Measurements from ENCODE around the gene CYB561D2. TPM values are rescaled to one million over a fixed set of nuclear protein-coding genes. Genes with fewer than 3 reads are reported as not detected.
A peak's percentile ranks its signal among the peaks of the same experiment; 100 is the strongest.
"Not testable (repeated sequence)": the region's sequence is repeated elsewhere in the genome, so short reads cannot be mapped to it uniquely, and the experiment has no call there.

The CYB561D2 gene, protein sequence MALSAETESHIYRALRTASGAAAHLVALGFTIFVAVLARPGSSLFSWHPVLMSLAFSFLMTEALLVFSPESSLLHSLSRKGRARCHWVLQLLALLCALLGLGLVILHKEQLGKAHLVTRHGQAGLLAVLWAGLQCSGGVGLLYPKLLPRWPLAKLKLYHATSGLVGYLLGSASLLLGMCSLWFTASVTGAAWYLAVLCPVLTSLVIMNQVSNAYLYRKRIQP
- total RNA-seq: 27.5 TPM

DNA sequence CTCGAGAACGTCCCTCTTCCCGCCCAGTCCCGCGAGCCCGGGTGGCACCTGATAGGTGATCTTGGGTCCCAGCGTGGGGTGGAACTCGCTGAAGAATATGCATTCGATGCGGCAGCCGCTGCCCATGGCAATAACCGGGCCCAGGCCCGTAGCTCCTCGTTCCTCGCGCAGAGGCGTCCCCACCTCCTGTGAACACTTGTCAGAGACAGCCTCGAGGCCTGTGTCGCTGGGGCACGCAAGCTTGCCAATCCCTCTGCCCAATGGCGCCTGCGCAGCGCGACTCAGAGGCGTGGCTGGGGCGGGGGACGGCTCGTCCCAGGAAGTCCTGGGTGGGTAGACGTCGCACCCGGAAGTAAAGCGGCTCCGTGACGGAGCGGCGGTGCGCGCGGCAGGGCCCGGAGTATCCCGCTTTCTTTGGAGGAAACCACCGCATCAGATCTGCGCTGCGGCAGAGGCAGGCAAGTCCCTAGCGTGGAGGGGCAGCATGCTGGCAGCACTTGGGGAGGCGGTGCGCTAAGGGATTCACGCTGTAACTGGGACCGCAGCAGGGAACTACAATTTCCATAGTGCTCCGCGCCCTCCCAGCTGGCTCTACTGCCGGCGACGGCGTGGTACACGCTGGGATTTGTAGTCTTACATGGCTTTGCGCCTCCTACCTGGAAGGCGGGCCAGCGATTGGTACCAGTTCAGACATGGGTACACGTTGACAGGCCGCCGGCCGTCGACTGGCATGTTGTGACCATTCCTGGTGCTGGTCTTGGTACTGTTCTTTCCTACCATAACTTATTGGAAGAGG is at the start of gene CYB561D2, which contains the start of gene NPRL2:
Gene CYB561D2, plus strand, starts transcription at position 336 of the 796 bp plus-strand sequence. CDS start 572 bp downstream, outside the sequence.
Gene NPRL2, minus strand, starts transcription at position 249 of the 796 bp plus-strand sequence. Its CDS starts 123 bp downstream, at position 126.
- peak; percentile 97 for DNase-seq (ENCODE audit: low spot score)

DNA sequence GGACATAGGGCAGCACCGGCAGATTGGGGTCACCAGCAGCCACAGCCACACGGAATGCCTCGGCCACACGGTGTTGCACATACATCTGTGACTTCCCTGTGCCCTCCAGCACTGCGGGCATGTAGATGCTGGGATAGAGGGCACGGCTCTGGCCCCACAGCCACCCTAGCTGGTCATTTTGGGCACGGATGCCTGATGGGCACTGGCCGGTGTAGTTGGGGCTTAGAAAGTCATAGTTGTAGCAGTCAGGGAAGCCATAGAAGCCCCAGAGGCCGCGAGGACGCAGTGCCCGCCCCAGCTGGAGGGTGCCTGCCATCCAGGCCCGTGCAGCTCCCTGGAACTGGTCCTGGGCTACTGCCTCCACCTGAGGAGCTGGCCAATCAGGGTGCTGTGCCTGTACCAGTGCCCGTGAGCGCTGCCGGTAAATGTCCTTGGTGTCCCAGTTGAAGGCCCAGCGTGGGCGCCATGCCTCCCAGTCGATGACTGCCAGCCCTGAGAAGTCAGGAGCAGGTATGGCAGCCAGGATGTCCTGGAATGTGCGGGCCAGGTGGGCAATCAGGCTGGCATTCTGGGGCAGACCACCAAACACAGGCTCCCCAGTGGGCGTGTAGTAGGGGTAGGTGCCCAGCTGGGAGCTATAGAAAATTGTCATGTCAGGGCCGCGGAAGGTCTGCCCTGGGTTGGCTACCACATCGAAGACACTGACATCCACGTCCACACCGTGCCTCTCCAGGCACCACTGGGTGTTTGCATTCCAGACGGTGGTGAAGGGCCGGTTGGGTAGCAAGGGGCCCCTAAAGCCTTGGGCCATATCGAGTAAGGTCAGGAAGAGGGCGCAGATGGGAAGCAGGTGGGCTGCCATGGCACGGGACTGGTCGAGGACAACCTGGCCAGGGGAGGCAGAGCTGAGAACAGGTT is 48.3 kb upstream of the CYB561D2 start:
- no peak for DNase-seq (ENCODE audit: low spot score)

DNA sequence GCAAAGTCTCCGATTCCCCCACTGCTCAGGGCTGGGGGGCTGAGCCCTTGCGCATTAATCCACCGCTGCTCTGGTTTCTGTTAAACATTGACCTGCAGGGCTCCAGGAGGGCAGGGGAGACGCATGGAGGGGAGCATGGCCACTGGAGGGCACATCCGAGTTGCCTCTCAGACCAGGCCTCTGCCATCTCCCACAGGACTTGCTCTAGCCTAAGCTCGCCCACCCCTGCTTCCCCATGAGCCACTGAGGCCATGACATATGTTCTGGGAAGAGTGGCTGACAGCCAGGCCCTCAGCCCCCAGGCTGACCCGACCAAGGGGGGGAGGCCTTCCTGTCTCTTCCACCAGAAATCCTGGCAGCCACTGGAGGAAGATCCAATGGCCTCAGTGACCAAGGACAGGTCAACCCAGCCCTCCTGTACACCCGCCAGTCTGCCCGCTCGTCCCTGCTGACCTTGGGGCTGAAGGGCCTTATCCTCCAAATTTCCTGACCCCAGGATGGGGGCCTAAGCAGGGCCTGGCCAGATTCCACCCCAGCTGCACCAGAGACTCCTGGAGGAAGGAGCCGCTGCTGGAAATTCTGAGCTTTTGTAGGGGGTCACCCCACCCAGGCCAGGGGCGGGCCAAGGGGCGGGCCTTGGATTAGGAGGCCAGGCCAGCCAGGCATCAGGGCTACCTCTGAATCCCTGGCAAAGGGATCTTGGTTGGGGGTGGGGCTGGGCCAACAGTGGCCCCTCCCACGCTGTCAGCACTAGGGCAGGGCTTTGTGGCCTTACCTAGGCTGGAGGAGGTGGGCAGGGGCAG is 47.4 kb upstream of the CYB561D2 start, which contains the start of gene HYAL1:
Gene HYAL1, minus strand, starts transcription at position 562 of the 803 bp plus-strand sequence. CDS start 618 bp downstream, outside the sequence.
- no peak for DNase-seq (ENCODE audit: low spot score)

DNA sequence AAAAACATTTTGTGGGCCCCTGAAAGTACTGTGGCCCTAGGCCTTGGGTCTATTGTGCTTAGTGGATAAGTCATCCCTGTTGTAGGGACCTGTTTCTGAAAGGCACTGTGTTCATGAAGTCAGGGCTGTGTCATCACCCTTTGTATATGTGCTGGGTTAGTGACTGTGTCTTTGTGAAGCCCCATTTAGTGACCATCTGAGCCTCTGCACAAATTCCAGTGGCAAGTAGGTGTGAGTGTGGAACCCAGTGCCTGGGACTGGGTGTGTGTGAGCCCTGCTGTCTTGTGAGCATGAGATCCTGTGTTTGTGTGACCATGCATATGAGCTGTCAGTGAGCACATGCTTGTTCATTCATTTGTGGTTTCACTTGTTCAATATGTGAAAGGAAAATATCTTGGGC is 46.1 kb upstream of the CYB561D2 start:
- no peak for DNase-seq (ENCODE audit: low spot score)

DNA sequence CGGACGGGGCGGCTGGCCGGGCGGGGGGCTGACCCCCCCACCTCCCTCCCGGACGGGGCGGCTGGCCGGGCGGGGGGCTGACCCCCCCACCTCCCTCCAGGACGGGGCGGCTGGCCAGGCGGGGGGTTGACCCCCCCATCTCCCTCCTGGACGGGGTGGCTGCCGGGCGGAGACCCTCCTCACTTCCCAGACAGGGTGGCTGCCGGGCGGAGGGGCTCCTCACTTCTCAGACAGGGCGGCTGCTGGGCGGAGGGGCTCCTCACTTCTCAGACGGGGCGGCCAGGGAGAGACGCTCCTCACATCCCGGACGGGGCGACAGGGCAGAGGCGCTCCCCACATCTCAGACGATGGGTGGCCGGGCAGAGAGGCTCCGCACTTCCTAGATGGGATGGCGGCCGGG is 38.6 kb upstream of the CYB561D2 start:
- not testable (repeated sequence) for DNase-seq (ENCODE audit: low spot score)

DNA sequence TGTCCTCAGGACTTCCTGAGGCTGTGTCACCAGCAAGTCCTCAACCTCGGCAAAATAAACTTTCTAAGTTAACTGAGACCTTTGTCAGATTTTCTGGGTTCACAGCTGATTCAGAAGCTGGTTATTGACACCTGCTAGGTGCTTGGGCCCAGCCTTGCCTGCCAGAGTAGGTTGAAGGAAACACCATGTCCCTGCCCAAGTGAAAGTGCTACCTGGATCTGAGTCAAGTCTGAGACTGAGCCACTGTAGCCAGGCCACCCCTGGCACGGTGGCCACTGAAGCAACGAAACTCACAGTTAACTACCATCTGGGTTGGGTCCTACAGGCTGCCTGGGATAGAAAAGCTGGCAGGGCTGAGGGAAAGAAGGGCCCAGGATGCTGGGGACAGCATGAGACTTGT is 36.3 kb upstream of the CYB561D2 start:
- DNase-seq (ENCODE audit: low spot score): no peak

DNA sequence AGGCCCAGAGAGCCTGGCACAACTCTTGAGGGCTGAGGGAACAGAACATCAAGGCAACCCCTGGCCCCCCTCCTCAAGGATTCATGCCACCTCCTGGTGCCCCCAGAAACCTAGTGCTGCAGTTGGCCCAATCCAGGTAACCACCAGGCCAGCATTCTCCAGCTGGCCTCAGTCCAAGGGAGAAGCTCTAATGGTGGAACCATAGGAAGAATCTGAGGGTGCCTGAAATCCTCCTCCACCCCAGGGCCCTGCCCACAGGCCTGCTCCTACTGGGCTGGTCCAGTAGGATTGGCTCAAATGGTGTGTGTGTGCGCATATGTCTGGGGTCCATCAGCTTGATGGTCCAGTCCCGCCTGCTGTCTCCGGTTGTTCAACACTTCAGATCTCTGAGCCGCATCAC is 35.8 kb upstream of the CYB561D2 start:
- no peak for DNase-seq (ENCODE audit: low spot score)

DNA sequence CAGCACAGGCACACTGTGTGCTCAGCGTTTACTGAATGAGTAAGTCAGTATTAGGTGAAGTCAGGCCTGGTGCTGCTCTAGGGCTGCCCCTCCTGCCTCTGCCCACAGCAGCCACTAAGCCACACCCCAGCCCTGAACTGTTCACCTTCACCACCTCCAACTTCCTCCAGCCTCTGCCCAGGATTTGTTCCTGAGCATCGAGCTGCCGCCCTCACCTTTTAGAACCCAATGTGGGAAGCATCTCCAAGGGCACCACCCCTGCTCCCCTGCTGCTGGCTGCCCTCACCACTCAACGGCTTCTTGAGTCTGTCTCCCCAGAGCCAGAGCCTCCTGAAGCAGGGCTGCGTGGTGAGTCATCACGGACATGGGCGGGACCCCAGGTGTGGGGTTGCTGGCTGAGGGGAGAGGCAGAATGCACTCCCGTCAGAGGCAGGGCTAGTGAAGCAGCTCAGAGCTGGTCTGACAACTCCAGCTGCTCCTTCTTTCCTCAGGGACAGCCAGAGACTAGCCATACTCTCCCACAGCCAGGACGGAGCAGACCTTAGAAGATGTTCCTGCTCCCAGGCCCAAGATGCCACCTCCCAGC is 33.9 kb upstream of the CYB561D2 start:
- DNase-seq (ENCODE audit: low spot score): peak; percentile 87

DNA sequence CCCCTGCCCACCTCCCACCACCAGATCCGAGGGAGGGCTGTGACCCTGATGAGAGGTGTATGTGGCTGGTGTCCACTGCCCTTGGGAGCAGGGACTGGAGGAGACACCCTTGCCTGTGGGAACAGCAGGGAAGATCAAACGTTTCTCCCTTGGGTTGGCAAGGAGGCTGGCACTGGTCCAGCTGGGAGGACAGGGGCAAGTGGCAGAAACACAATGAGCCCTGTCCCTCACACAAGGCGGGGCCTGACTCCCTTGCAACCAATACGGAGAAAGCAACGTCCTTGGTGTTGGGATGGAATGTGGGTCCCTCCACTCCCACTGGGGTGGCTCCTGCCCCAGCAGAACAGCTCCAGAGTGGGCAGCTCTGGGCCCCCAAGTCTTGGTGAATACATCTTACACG is 33.4 kb upstream of the CYB561D2 start:
- DNase-seq (ENCODE audit: low spot score): no peak

DNA sequence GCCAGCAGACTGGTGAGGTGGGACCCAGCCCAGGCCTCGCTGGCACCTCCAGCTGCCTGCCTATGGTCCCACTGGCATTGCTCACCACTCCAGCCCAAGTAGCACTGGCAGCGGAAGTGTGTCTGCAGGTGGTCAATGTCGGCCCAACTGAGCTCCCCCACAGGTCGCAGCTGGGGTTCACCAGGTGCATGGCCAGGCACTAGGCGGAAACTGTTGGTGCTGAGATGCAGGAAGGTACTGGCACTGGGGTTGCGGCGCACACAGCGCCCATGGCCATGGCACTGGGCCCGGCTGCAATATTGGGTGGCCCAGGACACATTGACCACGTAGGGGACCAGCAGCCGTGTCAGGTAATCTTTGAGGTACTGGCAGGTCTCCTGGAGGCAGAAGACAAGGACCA is 32.5 kb upstream of the CYB561D2 start:
- DNase-seq (ENCODE audit: low spot score): no peak

DNA sequence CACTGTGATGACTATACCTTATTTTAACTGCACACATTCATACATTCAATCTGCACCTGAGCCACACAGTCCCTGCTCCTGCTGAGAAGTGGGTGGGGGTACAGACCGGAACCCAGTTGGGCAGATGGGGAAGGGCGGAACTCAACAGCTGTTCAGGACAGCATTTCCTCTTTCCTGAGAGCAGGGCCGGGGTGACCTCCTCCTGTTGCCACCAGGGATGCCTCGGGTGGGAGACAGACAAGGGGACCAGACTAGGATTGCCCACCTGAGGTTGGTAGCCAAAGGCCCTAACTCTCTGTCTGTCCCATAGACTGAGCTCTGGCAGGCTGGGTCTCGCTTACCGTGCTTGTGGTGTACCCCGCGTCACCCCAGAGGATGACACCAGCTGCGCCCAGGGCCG is 32.0 kb upstream of the CYB561D2 start:
- no peak for DNase-seq (ENCODE audit: low spot score)

DNA sequence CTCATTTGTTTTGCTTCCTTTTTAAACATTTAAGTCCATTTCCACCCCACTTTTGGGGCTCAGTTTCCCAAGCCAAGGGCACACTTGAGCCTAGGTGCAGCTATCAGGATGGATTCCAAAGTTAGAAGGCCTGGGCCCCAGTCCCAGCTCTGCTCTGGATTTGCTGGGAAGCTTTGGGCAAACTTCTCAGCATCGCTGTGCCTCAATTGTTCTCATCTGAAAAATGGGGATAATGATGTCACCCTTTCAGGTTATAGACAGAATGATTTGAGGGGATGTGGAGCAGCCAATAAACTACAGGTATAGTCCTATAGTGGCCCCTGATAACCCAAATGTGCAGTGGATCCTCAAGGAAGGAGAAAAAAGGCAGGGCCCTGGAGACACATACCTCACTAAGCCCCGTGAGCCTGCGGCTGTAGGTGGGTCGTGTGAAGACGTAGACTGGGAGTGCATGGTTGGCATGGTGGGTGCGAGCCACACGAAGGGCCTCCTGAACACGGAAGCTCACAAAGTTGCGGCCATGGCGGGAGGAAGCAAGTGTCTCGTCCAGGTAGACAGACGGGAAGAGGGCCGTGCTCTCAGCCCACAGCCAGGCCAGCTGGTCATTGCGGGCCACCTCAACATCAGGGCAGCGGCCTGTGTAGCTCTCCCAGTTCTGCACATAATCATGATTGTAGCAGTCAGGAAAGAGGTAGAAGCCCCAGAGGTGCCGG is 31.3 kb upstream of the CYB561D2 start:
- DNase-seq (ENCODE audit: low spot score): no peak

DNA sequence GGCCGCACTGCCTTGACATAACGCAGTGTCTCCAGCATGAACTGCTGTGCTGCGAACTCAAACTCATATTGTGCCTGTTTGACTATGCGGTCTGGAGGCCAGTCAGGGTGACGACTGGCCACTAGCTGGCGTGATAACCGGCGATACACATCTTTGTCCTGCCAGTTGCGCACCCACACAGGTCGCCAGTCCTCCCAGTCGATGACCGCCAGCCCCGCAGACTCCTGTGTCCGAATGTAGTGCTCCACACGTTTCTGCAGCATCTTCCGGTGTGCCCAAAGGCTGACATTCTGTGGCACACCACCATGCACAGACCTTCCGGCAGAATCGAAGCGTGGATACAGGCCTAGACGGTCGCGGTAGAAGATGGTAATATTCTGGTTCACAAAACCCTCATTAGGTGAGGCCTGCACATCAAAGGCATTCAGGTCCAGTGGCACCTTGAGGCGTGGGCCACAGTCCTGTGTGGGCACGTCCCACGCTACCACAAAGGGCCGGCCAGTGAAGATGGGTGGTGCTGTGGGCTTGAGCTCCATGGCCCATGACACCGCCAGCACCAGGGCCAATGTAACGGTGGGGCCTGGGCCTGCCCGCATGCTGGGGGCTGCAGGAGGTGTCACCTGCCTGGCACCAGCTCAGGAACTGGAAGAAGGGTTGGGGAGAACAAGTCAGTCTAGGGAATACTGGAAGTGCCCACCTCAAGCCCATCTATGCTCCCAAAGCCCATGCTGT is 30.6 kb upstream of the CYB561D2 start:
- DNase-seq (ENCODE audit: low spot score): no peak

DNA sequence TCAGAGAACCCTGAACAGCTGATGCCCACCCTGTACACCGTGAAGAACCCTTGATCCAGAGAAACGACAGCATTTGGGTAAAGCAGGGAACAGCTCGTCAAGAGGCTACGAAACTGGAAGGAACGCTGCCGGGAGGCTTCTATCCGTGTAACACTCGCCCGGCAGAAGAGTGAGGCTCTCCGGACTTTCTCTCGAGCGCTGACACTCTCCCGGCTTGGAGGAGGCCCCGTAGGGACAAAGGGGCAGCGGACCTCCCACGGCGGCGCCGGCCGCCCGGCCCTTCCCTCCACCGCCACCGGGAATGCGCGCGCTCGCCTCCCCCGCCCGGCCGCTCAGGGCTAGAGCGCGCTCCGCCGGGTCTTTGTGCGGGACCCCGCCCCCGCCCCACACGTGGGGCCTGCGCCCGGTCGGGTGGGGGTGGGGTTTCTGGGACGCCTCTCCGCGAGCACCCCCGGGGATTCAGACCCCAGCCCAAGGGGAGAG is 29.8 kb upstream of the CYB561D2 start:
- DNase-seq (ENCODE audit: low spot score): peak; percentile 73

DNA sequence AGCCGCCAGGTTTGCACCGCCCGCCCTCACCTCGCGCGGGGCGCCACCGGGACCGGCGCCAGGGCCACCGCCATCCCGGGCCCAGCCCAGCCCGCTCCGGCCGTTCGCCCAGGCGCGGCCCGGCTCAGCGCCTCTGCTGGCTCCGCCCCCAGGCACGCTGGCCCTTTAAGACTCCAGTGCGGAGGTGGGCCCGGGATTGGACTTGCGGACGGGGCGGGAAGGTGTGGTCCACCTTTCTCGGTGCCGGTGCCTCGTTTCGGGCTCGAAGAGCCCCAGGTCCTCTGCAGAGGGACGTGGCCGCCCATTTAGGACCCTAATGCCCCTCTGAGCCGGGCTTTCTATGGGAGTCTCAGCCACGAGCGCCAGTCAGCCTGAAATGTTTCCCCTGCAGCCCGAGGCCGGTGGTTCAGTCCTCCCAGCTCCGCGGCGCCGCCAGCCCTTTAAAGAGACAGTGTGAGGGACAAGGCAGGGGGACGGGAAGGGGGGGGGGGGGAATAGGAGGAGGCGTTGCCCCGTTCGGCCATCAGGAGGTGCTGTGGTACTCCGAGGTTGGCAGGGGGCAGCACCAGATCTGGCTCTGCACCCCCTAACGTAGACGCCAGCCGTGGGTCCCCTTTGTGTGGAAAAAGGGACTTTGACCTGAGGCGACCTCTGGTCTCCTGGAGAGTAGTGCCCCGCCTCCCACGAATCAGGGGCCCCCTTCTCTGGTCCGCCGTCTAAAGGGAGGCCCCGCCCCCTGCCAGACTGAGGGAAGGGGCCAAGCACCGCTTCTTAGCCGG is 29.1 kb upstream of the CYB561D2 start:
- peak; percentile 88 for DNase-seq (ENCODE audit: low spot score)

DNA sequence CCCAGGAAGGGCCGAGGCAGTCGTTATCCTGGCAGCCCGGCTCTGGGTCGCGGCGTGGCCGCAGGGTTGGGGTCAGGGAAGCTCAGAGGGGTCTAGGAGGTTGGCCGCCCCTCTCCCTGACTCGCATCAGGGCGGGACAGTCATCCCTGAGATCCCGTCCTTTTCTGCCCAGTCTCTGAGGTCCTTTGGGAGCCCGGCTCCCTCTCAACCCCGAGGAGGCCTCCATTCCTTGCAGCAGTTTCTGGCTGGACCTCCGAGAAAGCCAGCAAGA is 28.6 kb upstream of the CYB561D2 start:
- DNase-seq (ENCODE audit: low spot score): no peak

DNA sequence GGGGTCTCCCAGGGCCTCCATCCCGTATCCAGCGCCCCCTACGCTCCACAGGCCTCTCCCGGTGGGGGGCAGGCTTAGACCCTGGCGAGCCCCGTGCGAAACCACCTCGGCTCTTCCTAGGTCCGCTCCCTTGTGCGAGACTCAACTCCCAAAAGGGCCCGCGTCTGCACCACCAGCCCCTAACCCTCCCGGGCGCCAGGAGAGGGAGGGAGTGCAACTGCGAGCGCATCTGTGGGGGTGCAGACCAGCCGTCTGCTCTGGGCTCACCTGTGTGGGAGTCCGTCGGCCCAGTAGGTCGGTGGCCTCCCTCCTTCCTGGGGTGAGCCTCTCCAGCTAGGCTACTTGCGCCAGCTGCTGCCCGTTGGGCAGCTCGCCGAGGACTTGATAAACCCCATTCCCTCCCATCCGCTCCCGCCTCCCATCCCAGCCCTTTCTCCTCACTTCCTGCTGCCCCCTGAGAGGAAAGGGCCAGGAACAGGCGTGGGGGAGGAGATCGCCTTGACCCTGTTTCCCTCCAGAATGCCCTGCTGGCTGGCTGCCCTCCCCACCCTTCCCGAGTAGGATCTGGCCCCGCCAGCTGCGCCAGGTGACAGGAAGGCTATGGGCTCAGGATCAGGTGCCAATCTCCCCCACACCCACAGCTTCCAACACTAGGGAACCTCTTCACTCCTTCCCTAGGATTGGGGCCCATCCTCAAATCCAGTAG is 28.1 kb upstream of the CYB561D2 start, which contains the start of gene HYAL2:
Gene HYAL2, minus strand, starts transcription at position 360 of the 706 bp plus-strand sequence. CDS start 2,256 bp downstream, outside the sequence.
- no peak for DNase-seq (ENCODE audit: low spot score)

DNA sequence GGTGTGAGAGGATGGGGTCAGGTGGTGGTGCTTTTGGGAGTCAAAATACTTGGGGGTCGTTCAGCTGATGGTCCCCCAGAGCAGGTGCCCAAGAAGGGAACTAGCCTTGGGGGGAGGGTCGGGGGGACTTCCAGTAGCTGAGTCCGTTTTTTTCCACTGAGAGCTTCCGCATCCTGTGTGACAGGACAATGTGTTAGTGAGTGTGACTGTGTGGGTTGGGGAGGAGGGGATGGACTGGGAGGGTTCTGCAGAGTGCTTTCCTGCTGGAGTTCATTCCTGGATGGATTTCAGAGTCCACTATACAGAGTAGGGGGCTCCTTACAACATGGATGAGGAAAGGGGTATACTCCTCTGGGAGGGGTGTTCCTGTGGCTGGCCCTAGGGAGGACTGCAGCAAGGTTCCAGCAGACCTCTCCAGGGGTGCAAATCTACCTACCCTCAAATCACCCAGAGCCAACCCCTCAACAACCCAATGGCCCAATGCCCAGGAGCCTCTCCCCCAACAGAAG is 27.5 kb upstream of the CYB561D2 start:
- no peak for DNase-seq (ENCODE audit: low spot score)
